HCT116 (cell line): ENCODE results near the gene FBXO42. TPM values are rescaled to one million over a fixed set of nuclear protein-coding genes. Genes with fewer than 3 reads are reported as not detected.

ENCODE experiments used
- ATAC-seq: fragments of 200-7000 bp; cut with Tn5 transposase; 2 replicates; pipeline ENCODE4 v1.9.1; 2020; ENCODE audit warnings: mild to moderate bottlenecking, moderate library complexity
- BruUV-seq: library from RNA; stranded (reverse); fragments of 400-500 nt; replicated peaks from 2 replicates; lab custom pipeline; 2021; lab: Mats Ljungman, UMichigan
- CTCF ChIA-PET: fragments of 300-600 bp; sonication (Branson Sonifier 250); formaldehyde crosslinking; loops from one replicate; lab custom pipeline; 2021; ENCODE audit warnings: antibody characterized with exemption; lab: Charles Lee
- POLR2A ChIA-PET: fragments of 300-600, 350-600 bp; sonication (Branson Sonifier 250); formaldehyde crosslinking; loops from one replicate; lab custom pipeline; 2021; ENCODE audit warnings: antibody characterized with exemption; lab: Charles Lee
- RAD21 ChIA-PET, 2 experiments: fragments of 300-600 bp; sonication (Branson Sonifier 250); formaldehyde crosslinking; loops; one replicate each; lab custom pipeline; 2023; ENCODE audit warnings: low total read pairs in 2 of 2; ENCODE audit not compliant: uncharacterized antibody in 2 of 2, unreplicated experiment in 2 of 2, low non-redundant PET in 1 of 2; lab: Charles Lee
- DNase-seq: peaks from one replicate; pipeline ENCODE4 v3.0.0-alpha.2; 2010; ENCODE audit warnings: low read depth, low spot score
- H2AFZ ChIP-seq: fragments of 200-600 bp; shearing (Covaris generic), sonication (generic); 2 replicates; pipeline ENCODE4 v1.6.1; 2017; ENCODE audit warnings: low read depth, mixed run types, mixed read lengths, antibody characterized with exemption, low read length; ENCODE audit not compliant: poor library complexity, severe bottlenecking
- H3K27ac ChIP-seq: 2 replicates; pipeline ENCODE4 v1.5.1; 2012; ENCODE audit warnings: low read depth, low read length
- H3K27me3 ChIP-seq: fragments of 200-600 bp; sonication (generic); 2 replicates; pipeline ENCODE4 v1.6.1; 2016; ENCODE audit warnings: mixed run types, low read length, mixed read lengths; ENCODE audit not compliant: insufficient read depth
- H3K36me3 ChIP-seq, 2 experiments: fragments of 200-500 bp in 1 of 2; fragments of 200-600 bp in 1 of 2; sonication (Bioruptor generic) in 1 of 2; sonication (generic) in 1 of 2; 2 replicates each; pipeline versions ENCODE4 v1.5.1 to v1.6.1; 2014 to 2016; ENCODE audit warnings: low read length in 2 of 2, inconsistent platforms in 1 of 2, mixed read lengths in 1 of 2, mixed run types in 1 of 2; ENCODE audit not compliant: insufficient read depth in 2 of 2, control insufficient read depth in 1 of 2
- H3K4me1 ChIP-seq, 2 experiments: fragments of 200-600 bp in 1 of 2; sonication (generic) in 1 of 2; 2 replicates each; pipeline versions ENCODE4 v1.5.1 to v1.6.1; 2012 to 2017; ENCODE audit warnings: low read length in 2 of 2, inconsistent platforms in 1 of 2, mild to moderate bottlenecking in 1 of 2, mixed read lengths in 1 of 2, mixed run types in 1 of 2, moderate library complexity in 1 of 2; ENCODE audit not compliant: insufficient read depth in 2 of 2, control insufficient read depth in 1 of 2
- H3K4me2 ChIP-seq: fragments of 200-600 bp; sonication (generic); 2 replicates; pipeline ENCODE4 v1.6.1; 2017; ENCODE audit warnings: mixed run types, low read length, mixed read lengths
- H3K4me3 ChIP-seq, 2 experiments: fragments of 200-600 bp in 1 of 2; sonication (generic) in 1 of 2; replicated peaks in 1 of 2; 2 replicates each; pipeline ENCODE4 v1.5.1; 2011 to 2016; ENCODE audit warnings: low read length in 2 of 2, control low read depth in 1 of 2, low read depth in 1 of 2, mild to moderate bottlenecking in 1 of 2, mixed read lengths in 1 of 2, mixed run types in 1 of 2
- H3K79me2 ChIP-seq: fragments of 200-600 bp; sonication (generic); 2 replicates; pipeline ENCODE4 v1.6.1; 2017; ENCODE audit warnings: mild to moderate bottlenecking, mixed run types, low read length, moderate library complexity, mixed read lengths; ENCODE audit not compliant: insufficient read depth
- H3K9ac ChIP-seq: fragments of 200-600 bp; sonication (generic); 2 replicates; pipeline ENCODE4 v1.6.1; 2016; ENCODE audit warnings: low read length, mixed read lengths
- H3K9me2 ChIP-seq: fragments of 200-600 bp; sonication (generic), shearing (Covaris generic); 2 replicates; pipeline ENCODE4 v1.6.1; 2017; ENCODE audit warnings: mixed run types, mild to moderate bottlenecking, moderate library complexity; ENCODE audit not compliant: insufficient read depth
- H3K9me3 ChIP-seq, 2 experiments: fragments of 200-500 bp in 1 of 2; fragments of 200-600 bp in 1 of 2; sonication (Bioruptor generic) in 1 of 2; sonication (generic) in 1 of 2; 2 replicates each; pipeline ENCODE4 v1.6.1; 2014 to 2017; ENCODE audit warnings: low read length in 2 of 2, mixed read lengths in 2 of 2, inconsistent platforms in 1 of 2, low read depth in 1 of 2, mild to moderate bottlenecking in 1 of 2, mixed run types in 1 of 2, moderate library complexity in 1 of 2; ENCODE audit not compliant: control insufficient read depth in 1 of 2, insufficient read depth in 1 of 2
- H4K20me1 ChIP-seq: fragments of 200-600 bp; sonication (generic), shearing (Covaris generic); 2 replicates; pipeline ENCODE4 v1.6.1; 2017; ENCODE audit warnings: mixed run types, mild to moderate bottlenecking, moderate library complexity; ENCODE audit not compliant: insufficient read depth
- ATF3 ChIP-seq: IDR thresholded peaks from 2 replicates; pipeline ENCODE4 v1.6.1; 2012
- ELF1 ChIP-seq: IDR thresholded peaks from 2 replicates; pipeline ENCODE4 v1.6.1; 2012; ENCODE audit warnings: low read depth, borderline replicate concordance
- EZH2phosphoT487 ChIP-seq: fragments of 200-600 bp; IDR thresholded peaks from 2 replicates; pipeline ENCODE4 v1.6.1; 2018; ENCODE audit warnings: antibody characterized with exemption, borderline replicate concordance
- JUND ChIP-seq: IDR thresholded peaks from 2 replicates; pipeline ENCODE4 v1.6.1; 2012
- POLR2A ChIP-seq: IDR thresholded peaks from 2 replicates; pipeline ENCODE4 v1.7.0; 2011; ENCODE audit warnings: borderline replicate concordance; ENCODE audit not compliant: insufficient read depth, insufficient read length; ENCODE audit errors: extremely low read depth
- SIN3A ChIP-seq: IDR thresholded peaks from 2 replicates; pipeline ENCODE4 v1.6.1; 2012; ENCODE audit warnings: low read depth
- TCF7L2 ChIP-seq: IDR thresholded peaks from 2 replicates; pipeline ENCODE4 v1.7.0; 2011; ENCODE audit warnings: borderline replicate concordance, inconsistent platforms; ENCODE audit not compliant: insufficient read depth, insufficient read length; ENCODE audit errors: extremely low read depth
- ZNF274 ChIP-seq: fragments of 200-500 bp; sonication (Bioruptor generic); IDR thresholded peaks from 2 replicates; pipeline ENCODE4 v1.6.1; 2014; ENCODE audit warnings: mild to moderate bottlenecking, low read depth, low read length, inconsistent platforms
- intact Hi-C: fragments of 100-400 bp; cut with micrococcal nuclease; formaldehyde crosslinking; loops from 2 replicates; pipeline ENCODE4 v1.10.0; 2022
- total RNA-seq: library from RNA; stranded (reverse); gene quantifications from one replicate; pipeline ENCODE4 v1.2.1, GENCODE V29; 2021; ENCODE audit not compliant: unreplicated experiment
- TF ChIP-seq, protein P1 (sequence below): IDR thresholded peaks from 2 replicates; pipeline ENCODE4 v1.6.1; 2012
- TF ChIP-seq, protein P2 (sequence below), 3 experiments: fragments of 200-600 bp in 1 of 3; sonication (generic) in 1 of 3; IDR thresholded peaks in 2 of 3; conservative IDR thresholded peaks in 1 of 3; 2 replicates each; pipeline ENCODE4 v1.5.1; 2012 to 2017; ENCODE audit warnings: low read depth in 2 of 3, low read length in 2 of 3, antibody characterized with exemption in 1 of 3, borderline replicate concordance in 1 of 3, control low read depth in 1 of 3, mild to moderate bottlenecking in 1 of 3, mixed read lengths in 1 of 3, mixed run types in 1 of 3, moderate library complexity in 1 of 3; ENCODE audit not compliant: insufficient read depth in 1 of 3
- TF ChIP-seq, protein P3 (sequence below): IDR thresholded peaks from 2 replicates; pipeline ENCODE4 v1.6.1; 2012; ENCODE audit warnings: low read depth

FBXO42 gene
- total RNA-seq, 1 experiment from 2014 or later: 20.6 TPM

- ChIA-PET RAD21 (interaction anchor here in 1 of 2 experiments (1.0 kb wide), 1 partner anchor 157 kb away, joined by 3 read pairs; no protein-coding TSS in a partner anchor), CTCF (interaction anchor here (1.3 to 2.6 kb wide), 2 partner anchors 12 to 20 kb away, joined by 5 to 9 read pairs; no protein-coding TSS in a partner anchor), POLR2A (no interaction called here)
- no peaks in the 10 kb centered on the region for H3K9me2 ChIP-seq
- H2AFZ ChIP-seq: no peak overlapping the region
- TF ChIP-seq SIN3A (peak; percentile 65), ELF1 (no peak), TCF7L2 (no peak), POLR2A (no peak), ATF3 (no peak), JUND (no peak), EZH2phosphoT487 (no peak), ZNF274 (no peak)
- TF ChIP-seq, protein P1, sequence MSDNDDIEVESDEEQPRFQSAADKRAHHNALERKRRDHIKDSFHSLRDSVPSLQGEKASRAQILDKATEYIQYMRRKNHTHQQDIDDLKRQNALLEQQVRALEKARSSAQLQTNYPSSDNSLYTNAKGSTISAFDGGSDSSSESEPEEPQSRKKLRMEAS: peak; percentile 96
- TF ChIP-seq, protein P2, sequence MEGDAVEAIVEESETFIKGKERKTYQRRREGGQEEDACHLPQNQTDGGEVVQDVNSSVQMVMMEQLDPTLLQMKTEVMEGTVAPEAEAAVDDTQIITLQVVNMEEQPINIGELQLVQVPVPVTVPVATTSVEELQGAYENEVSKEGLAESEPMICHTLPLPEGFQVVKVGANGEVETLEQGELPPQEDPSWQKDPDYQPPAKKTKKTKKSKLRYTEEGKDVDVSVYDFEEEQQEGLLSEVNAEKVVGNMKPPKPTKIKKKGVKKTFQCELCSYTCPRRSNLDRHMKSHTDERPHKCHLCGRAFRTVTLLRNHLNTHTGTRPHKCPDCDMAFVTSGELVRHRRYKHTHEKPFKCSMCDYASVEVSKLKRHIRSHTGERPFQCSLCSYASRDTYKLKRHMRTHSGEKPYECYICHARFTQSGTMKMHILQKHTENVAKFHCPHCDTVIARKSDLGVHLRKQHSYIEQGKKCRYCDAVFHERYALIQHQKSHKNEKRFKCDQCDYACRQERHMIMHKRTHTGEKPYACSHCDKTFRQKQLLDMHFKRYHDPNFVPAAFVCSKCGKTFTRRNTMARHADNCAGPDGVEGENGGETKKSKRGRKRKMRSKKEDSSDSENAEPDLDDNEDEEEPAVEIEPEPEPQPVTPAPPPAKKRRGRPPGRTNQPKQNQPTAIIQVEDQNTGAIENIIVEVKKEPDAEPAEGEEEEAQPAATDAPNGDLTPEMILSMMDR (IDR thresholded peaks at IDR 0.05 in 2 of 3, conservative IDR thresholded peaks at IDR 0.05 in 1 of 3; ENCODE audit: borderline replicate concordance in 1 of 3, insufficient read depth in 1 of 3, low read depth in 2 of 3, low read length in 2 of 3): peak in 2 of 3 experiments; percentile 48 to 51; a peak in 4 of 6 replicates
- TF ChIP-seq, protein P3, sequence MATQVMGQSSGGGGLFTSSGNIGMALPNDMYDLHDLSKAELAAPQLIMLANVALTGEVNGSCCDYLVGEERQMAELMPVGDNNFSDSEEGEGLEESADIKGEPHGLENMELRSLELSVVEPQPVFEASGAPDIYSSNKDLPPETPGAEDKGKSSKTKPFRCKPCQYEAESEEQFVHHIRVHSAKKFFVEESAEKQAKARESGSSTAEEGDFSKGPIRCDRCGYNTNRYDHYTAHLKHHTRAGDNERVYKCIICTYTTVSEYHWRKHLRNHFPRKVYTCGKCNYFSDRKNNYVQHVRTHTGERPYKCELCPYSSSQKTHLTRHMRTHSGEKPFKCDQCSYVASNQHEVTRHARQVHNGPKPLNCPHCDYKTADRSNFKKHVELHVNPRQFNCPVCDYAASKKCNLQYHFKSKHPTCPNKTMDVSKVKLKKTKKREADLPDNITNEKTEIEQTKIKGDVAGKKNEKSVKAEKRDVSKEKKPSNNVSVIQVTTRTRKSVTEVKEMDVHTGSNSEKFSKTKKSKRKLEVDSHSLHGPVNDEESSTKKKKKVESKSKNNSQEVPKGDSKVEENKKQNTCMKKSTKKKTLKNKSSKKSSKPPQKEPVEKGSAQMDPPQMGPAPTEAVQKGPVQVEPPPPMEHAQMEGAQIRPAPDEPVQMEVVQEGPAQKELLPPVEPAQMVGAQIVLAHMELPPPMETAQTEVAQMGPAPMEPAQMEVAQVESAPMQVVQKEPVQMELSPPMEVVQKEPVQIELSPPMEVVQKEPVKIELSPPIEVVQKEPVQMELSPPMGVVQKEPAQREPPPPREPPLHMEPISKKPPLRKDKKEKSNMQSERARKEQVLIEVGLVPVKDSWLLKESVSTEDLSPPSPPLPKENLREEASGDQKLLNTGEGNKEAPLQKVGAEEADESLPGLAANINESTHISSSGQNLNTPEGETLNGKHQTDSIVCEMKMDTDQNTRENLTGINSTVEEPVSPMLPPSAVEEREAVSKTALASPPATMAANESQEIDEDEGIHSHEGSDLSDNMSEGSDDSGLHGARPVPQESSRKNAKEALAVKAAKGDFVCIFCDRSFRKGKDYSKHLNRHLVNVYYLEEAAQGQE: no peak
- intact Hi-C loops: loop anchor here (2.0 kb wide), 2 partner anchors 19 to 29 kb away; no protein-coding TSS in a partner anchor
- no peaks in the 10 kb centered on the region for H4K20me1 ChIP-seq
- H3K27ac ChIP-seq: peak overlapping the region; percentile 70
- peak; percentile 54 for DNase-seq
- H3K27me3 ChIP-seq: no peaks in the 10 kb centered on the region
- no TSS peak for BruUV-seq
- peak overlapping the region; percentile 96 for H3K4me2 ChIP-seq
- H3K4me1 ChIP-seq: peaks cover 16 to 33% of the 10 kb centered on the region in 2 experiments
- no peaks in the 10 kb centered on the region; the same call in 1 of the 2 replicates for H3K79me2 ChIP-seq
- H3K9me3 ChIP-seq: no peaks in the 10 kb centered on the region
- H3K36me3 ChIP-seq: no peaks in the 10 kb centered on the region
- peak; percentile 79 for ATAC-seq
- H3K4me3 ChIP-seq: peak overlapping the region; percentile 70 to 83
- peak overlapping the region; percentile 84 for H3K9ac ChIP-seq
These were observed 116.3 kb downstream of the FBXO42 start for GRCh38 chr1:16235944-16236510.
